CD4-positive, alpha-beta T cell treated with Interleukin-12 subunit alpha and Interleukin-12 subunit beta, for 1 hour (primary cell): ENCODE results near the gene AKT1.
"Not testable (repeated sequence)": the region's sequence is repeated elsewhere in the genome, so short reads cannot be mapped to it uniquely, and the experiment has no call there.

Experiments used
- DNase-seq: peaks from one replicate; pipeline ENCODE4 v3.0.0-alpha.2; 2020

Gene AKT1

GRCh38 chr14:104794993-104795780, at the start of gene AKT1:
TSS of gene AKT1 (minus strand) at chr14:104795748. CDS start at chr14:104792643, 3,105 bp downstream.
- DNase-seq: no peak

- no peak for DNase-seq
These were observed 49.6 kb upstream of the AKT1 start for GRCh38 chr14:104845033-104845666.

DNA sequence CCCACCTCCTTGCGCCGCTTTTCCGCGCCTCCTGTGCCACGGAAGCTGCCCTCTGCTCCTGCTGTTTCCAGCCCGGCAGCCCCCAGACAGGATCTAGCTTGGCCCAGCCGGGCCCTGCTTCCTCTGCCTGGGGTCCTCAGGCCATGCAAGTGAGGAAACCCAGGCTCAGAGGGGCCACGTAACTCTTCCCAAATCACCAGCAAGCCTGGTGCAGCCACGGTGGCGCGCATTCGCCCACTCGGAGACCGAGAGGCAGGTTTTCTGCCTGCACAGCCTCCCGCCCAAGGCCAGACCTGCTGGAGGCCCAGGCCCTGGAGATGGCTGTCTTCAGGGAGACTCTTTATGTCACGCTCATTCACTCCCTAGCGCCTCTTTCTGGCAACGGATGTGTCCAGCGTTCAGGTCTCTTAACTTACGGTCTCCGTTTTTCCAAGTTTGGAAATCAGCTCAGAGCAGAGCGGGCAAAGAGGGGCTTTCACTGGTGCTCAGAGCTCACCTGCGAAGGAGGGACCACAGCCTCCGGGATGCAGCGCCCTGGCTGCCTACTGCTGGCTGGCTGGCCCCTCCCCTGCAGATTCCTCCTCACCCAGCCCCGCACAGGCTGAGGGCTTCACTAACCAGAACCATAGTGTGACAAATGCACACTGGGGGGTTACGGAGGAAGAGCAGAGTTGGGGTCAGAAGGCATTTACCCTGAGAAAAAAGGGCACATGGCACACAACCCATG, 48.9 kb upstream of the AKT1 start:
- no peak for DNase-seq

DNA sequence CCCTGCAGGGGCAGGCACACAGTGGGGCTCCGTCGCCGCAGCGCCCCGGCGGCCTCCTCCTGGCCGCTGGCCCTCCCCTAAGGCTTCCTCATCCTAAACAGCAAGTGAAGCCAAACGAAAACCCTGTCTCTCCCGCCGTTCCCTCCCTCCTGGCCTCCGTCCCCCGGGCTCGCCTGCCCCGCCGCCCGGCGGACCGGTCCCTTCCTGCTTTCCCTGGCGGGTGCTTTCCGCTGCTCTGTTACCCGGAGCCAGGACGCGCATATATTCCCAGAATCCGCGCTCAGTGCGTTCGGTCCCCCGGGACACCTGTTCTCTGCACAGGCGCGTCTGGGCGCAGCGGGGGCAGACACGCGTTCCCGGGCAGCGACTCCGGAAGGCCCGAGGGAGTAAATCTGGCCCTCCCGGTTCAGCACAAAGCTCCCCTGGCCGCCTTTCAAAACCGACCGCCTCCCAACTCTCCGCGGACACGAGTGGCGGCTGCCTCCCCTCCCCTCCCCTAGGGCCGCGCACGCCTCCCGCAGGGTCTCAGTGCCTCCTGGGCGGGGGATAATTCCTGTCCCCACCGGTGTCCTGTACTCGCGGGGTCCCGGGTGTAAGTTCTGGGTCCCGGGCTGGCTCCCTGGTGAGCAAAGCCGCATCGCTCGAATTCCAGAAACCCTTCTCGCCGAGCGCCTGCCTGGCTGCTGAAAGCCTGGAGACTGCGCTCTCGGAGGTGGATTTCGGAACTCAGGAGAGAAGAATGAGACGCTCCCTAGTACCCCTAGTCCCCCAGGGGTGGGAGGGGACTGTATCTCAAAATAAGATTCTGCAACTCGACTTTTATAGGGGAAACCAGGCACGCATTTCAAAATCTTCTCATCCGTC, 48.1 kb upstream of the AKT1 start:
- no peak for DNase-seq

- DNase-seq: no peak
These were observed 47.5 kb upstream of the AKT1 start for GRCh38 chr14:104843006-104843405.

GRCh38 chr14:104841730-104842129, 46.2 kb upstream of the AKT1 start:
- no peak for DNase-seq

DNA sequence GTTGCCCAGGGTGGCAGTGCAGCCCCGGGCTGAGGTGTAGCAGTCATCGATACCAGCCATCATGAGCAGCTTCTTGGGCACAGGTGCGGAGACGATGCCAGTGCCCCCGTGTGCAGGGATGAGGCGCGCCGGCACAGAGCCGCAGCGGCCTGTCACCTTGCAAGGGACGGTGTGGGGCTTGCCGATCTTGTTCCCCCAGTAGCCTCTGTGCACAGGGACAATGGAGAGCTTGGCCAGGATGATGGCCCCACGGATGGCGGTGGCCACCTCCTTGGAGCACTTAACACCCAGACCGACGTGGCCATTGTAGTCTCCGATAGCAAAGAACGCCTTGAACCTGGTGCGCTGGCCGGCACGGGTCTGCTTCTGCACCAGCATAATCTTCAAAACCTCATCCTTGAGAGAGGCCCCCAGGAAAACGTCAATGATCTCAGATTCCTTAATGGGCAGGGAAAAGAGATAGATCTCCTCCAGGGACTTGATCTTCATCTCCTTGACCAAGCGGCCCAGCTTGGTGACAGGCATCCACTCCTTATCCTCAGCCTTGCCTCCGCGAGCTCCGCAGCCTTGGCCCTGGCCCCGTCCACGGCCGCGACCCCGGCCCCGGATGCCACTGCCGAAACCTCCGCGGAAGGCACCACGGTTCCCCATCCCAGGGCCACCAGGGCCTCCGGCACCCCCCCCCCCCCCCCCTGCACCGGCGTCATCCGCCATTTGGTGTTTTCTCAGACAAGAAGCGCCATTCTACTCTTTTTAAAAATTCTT, 40.8 kb upstream of the AKT1 start:
- not testable (repeated sequence) for DNase-seq

DNA sequence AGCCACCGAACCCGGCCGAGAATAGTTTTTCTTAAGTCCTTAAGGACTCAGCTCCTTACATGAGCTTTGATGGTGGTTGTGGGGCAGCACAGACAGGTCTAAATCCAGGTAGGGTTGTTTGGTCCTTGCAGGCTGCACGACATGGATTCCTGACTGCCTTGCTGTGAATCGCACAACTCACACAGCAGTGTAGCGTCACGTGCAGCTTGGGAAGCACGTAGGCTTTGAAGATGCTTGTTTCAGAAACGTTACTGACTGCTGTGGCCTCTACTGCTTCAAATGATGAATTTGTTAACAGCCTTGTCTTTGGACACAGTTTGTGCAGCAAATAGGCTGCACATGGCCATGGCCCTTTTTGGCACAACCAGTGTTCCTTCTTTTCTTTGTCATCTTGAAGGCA, 35.2 kb upstream of the AKT1 start:
- no peak for DNase-seq

DNA sequence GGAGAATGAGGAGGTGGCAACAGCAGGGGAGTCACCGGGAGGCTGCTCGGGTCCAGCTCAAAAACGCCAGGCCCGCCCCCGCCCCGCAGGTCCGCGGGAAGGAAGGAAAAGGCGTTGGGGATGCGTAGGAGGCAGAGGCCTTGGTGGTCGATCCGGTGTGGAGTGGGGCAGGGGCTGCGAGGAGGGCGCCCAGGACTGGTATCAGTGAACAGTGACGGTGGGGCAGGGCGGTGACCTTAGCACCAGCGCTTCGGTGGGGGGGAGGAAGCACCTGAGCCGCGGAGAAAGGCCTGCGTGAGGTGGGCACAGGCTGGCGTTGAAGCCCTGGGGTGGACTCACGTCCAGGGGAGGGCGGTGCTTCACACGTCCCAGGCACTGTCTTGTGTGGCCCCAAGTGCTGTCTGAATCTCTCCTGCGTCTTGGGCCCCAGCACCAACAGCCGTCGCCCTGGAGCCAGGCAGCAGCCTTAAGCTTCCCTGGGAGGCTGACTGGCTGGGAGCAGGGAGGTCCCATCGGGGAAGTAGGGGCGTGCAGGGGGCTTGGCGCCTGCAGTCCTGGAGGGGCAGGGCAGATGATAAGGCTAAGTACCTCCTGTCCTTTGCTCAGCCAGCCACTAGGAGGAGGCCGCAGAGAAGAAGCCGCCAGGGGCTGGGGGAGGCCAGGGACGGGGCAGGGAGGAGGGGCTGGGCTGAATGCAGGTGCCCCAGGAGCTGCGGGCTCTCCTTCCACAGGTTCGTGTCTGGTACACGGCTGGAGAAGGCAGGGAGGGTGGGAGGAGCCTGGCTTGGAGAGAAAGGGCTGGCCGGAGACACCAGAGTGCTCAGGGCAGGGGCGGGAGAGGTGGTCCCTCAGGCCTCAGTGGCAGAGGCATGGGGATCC, 31.9 kb upstream of the AKT1 start:
- DNase-seq: peak; percentile 68

- no peak for DNase-seq
These were observed 31.3 kb upstream of the AKT1 start for GRCh38 chr14:104826861-104827176.

DNA sequence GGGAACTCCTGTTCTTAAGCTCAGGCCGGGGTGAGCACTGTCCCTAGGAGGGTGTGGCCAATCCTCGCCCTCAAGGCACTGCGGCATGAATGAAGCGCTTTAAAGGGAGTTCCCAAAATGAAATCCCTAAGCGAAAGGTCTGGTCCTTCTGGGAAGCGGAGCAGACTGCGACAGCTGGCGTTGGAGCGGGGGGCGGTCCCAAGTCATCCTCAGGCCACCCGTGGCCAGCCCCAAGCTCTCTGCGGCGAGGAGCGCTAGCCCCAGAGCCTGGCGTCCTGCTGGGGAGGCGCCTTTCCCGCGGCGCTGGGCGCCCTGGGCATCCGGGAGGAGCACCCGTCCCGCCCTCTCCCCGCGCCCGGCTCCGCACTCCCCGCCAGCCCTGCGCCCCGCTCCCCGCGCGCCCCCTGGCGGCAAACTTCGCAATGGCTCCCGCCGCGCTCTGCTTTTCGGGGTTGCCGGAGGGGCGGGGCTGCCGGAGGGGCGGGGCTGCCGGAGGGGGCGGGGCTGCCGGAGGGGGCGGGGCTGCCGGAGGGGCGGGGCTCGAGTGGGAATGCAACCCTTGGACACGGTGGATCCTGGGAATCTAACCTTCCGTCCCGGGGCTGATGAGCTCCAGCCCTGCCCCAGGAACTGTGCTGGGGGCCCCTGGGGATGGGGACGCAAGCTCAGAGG, 30.8 kb upstream of the AKT1 start:
- DNase-seq: peak; percentile 92

DNA sequence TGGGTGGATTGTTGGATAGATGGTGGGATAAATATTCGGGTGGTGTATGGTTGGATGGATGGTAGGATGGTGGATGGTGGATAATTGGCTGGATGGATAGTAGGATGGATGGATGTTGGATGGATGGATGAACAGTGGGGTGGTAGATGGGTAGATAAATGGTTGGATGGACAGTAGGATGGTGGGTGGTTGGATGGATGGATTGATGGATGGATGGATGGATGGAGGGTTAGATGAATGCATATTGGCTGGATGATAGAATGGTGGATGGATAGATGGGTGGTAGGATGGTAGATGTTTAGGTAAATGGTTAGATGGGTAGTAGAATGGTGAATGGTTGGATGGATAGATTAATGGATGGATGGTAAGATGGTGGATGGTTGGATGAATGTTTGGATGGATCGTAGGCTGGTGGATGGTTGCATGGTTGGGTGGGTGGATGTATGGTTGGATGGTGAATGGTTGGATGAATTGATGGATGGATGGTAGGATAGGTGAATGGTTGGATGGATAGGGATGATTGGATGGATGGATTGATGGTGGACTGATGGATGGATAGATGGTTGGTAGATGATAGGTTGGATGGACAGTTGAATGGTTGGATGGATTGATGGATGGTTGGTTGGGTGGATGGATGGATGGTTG, 28.9 kb upstream of the AKT1 start:
- no peak for DNase-seq

DNA sequence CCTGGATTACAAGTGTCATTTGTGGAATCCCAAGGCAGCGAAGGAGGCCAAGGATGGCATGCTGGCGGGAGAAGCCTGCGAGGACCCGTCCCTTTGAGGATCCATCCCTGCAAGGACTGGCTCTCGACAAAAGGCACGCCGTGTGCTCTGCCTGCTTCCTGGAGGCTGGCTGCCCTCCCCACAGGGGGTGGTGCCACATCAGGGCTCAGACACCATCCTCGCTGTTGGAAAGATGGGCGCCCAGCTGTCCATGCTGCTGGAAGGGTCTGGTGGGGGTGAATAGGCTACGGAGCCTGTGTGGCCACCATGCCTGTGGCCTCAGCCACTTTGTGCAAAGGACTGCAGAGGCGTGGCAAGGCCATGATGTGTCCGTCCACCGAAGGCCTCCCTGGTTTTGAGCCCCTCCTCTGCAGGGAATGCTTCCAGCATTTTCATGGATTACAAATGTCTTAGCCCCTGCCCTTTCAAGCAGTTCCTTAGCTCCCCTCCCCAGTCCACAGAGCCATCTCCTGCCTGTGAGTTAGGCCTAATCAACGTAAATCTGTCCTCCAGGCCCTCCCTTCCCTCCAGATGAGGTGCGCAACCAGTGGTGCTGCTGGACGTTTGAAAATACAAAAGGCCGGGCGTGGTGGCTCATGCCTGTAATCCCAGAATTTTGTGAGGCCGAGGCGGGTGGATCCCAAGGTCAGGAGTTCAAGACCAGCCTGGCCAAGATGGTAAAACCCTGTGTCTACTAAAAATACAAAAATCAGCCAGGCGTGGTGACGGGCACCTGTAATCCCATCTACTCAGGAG, 27.5 kb upstream of the AKT1 start:
- DNase-seq: no peak

GRCh38 chr14:104821971-104822608, 26.5 kb upstream of the AKT1 start:
- DNase-seq: no peak

GRCh38 chr14:104821229-104821945, 25.8 kb upstream of the AKT1 start:
- no peak for DNase-seq

- no peak for DNase-seq
These were observed 25.2 kb upstream of the AKT1 start for GRCh38 chr14:104820669-104821228.

DNA sequence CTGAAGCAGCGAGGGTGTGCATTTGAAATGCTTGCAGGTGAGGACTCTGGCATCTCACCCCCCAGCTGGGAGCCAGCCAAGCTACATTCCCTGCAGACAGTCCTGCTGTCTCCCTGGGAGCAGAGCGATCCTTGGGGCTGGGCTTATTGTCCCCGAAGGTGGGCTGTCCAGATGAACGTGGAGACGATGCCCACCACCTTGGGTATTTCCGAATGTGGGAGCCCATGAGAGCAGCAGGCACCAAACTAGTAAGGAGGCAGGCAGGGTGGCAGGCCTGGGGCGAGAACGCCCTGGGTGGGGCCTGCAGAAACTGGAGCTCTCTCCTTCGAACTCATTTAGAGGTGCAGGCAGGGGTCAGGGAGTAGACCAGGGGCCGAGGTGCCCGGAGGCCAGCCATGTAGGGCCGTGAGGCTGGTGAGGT, 23.8 kb upstream of the AKT1 start:
- no peak for DNase-seq

GRCh38 chr14:104818714-104819161, 23.2 kb upstream of the AKT1 start:
- no peak for DNase-seq
